ENCODE measurements around the gene TRPM6.

The TRPM6 gene

DNA sequence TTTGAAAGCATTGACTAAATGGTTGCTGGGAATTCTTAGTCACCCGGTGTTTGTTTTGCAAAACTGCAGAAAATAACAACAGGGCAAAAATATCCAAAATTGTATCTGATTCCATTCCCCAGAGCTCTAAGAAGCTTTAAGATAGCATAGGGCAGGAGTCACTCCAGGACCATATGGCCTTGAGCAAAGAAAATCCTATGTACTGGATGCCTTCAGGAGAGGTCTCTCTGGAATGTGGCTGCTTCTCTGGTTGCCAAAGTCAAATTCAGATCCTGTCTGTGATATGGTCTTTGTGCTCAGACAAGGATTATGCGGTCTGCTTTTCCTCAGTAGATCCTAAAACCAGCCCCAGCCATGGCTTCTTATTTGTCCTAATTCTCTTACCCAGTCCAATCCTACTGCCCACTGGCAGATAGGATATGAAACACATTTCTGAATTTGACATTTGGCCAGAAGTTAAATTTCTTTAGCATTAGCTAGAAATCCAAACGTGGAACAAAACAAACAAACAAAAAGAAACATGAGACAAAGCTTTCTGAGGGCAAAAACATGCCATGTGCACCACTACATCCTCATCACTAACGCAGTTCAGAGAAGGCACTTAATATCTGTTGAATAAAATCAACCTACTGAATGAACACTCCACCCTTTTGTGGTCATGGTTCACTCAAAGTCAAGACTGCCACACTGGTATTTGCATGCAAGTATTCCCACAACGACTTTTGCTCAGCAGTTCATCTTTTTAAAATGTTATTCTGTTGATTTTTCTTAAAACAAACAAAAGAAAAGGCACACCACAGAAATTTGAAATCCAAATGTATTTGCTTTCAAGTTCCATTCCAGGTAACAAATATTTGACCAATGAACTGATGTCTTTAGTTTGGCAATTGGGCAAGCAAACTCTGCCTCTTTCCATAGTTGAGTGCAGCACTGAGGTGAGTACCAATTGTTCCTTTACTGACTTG lies 165.7 kb downstream of the TRPM6 start:
- DNase-seq (ENCODE audit: low read depth in 2 of 2): no peak

- no peak for DNase-seq (ENCODE audit: low read depth in 2 of 2)
Observed at GRCh38 chr9:74719306-74719705, 168.4 kb downstream of the TRPM6 start.

DNA sequence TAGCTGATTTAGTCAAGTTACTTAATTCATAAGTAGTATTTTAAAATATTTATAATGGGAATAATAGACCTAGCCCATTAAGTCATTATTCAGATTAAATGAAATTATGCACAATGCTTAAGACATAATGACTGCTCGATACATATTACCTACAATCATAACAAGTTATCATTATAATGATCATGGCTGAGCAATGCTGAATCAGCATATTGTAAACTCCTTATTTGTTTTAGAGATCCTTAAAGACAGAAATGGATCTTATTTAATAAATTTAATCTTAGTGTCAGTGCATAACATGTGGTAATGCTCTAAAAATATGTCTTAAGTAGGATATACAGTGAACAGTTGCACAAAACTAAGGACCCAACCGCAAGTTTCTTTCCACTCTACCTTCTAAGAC lies 169.0 kb downstream of the TRPM6 start:
- no peak for DNase-seq (ENCODE audit: low read depth in 2 of 2)

GRCh38 chr9:74711341-74711740 lies 176.4 kb downstream of the TRPM6 start:
- no peak for DNase-seq (ENCODE audit: low read depth in 2 of 2)

GRCh38 chr9:74697535-74697934 lies 190.2 kb downstream of the TRPM6 start:
- no peak for DNase-seq (ENCODE audit: low read depth in 2 of 2)

DNA sequence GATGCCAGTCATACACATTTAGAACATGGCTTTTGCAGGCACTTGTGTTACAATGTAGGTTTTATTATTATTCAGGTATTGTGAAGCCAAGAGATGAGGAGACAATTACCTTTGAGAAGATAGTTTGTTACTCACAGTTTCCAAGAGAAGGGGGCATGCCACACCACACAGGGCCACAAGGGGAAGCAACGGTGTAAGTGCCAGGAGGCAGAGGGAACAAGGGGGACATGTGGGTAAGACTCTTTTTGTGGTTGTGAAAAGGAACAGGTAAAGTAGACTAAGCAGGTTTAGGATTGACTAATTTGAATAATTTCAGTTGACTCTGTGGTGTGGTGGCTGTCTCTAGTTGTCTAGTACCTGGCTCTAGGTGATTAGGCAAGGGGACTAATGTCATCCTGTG lies 191.2 kb downstream of the TRPM6 start:
- no peak for DNase-seq (ENCODE audit: low read depth in 2 of 2)

- no peak for DNase-seq (ENCODE audit: low read depth in 2 of 2)
Observed at GRCh38 chr9:74691058-74691457, 196.7 kb downstream of the TRPM6 start.

DNA sequence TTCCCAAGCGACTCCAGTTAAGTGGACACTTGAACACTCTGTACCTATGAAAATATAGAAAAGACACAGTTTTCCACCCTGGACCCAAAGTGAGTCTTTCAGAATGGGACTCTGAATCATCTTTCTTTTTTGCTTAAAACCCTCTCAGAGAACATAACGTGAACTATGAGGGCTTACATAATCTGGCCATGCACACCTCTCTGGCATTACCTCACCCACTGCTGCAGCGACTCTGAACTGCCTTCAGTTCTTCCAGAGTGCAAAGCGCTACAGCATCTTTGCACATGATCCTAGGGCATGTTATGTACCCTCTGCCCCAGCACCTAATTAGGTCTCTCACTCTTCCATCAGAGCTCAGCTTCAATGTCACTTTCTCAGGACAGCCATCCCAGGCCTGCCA lies 204.4 kb downstream of the TRPM6 start:
- no peak for DNase-seq (ENCODE audit: low read depth in 2 of 2)

DNA sequence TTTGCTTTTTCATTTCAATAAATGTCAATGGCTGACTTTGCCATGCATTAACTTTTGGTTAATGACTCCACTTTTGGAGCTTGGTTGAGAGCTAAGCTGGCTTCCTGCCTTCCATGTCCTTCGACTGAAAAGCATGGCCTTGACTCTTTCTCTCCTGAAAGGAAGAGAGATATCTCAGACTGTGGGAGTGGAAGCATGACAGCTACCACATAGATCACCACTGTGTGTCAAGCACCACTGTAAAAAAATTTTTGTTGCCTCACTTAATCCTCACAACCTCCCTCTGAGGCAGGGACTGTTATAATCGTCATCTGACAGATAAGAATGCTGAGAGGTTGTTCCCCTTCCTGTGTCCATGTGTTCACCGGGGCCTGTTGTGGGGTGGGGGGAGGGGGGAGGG lies 205.8 kb downstream of the TRPM6 start:
- DNase-seq (ENCODE audit: low read depth in 2 of 2): no peak

- DNase-seq (ENCODE audit: low read depth in 2 of 2): no peak
Observed at GRCh38 chr9:74674077-74674476, 213.6 kb downstream of the TRPM6 start.

All from stimulated activated CD4-positive, alpha-beta T cell treated with anti-CD3 and anti-CD28 coated beads, Interleukin-12 subunit alpha, Interleukin-12 subunit beta, amount 100 ng/mL, for 24 hours (primary cell).